Spleen (tissue), 11 donors: ENCODE results near the gene TEX11. TPM values are rescaled to one million over a fixed set of nuclear protein-coding genes. Genes with fewer than 3 reads are reported as not detected.
"Not testable (repeated sequence)": the region's sequence is repeated elsewhere in the genome, so short reads cannot be mapped to it uniquely, and the experiment has no call there.

Experiments
- DNase-seq: peaks from one replicate; pipeline ENCODE4 v3.0.0-alpha.2; 2020
- H3K27ac ChIP-seq, 8 donors: fragments of 200-600 bp; sonication (generic) in 7 of 8; 1 replicate in 4 of 8; 2 replicates in 4 of 8; pipeline versions ENCODE4 v1.5.0 to v1.8.0; 2016 to 2021; ENCODE audit warnings: inconsistent platforms in 4 of 8, mild to moderate bottlenecking in 4 of 8, moderate library complexity in 1 of 8
- H3K27me3 ChIP-seq, 7 donors: fragments of 200-600 bp; sonication (generic) in 6 of 7; replicated peaks in 1 of 7; 1 replicate in 4 of 7; 2 replicates in 3 of 7; pipeline versions ENCODE4 v1.5.0 to v1.8.0; 2016 to 2021; ENCODE audit warnings: inconsistent platforms in 3 of 7, mild to moderate bottlenecking in 1 of 7
- H3K36me3 ChIP-seq, 6 donors: fragments of 200-600 bp; sonication (generic) in 5 of 6; 1 replicate in 4 of 6; 2 replicates in 2 of 6; pipeline versions ENCODE4 v1.5.0 to v1.8.0; 2016 to 2021; ENCODE audit warnings: inconsistent platforms in 2 of 6
- H3K4me1 ChIP-seq, 6 donors: fragments of 200-600 bp; sonication (generic) in 5 of 6; 1 replicate in 3 of 6; 2 replicates in 3 of 6; pipeline versions ENCODE4 v1.5.0 to v1.8.0; 2016 to 2021; ENCODE audit warnings: inconsistent platforms in 3 of 6
- H3K4me3 ChIP-seq, 8 donors: fragments of 200-600 bp; sonication (generic) in 7 of 8; 1 replicate in 4 of 8; 2 replicates in 4 of 8; pipeline versions ENCODE4 v1.5.0 to v1.8.0; 2016 to 2021; ENCODE audit warnings: inconsistent platforms in 4 of 8, mild to moderate bottlenecking in 4 of 8, moderate library complexity in 2 of 8
- H3K9me3 ChIP-seq, 8 donors: fragments of 200-600 bp; sonication (generic) in 7 of 8; 1 replicate in 4 of 8; 2 replicates in 4 of 8; pipeline versions ENCODE4 v1.5.0 to v1.8.0; 2016 to 2021; ENCODE audit warnings: inconsistent platforms in 4 of 8
- CTCF ChIP-seq, 11 experiments: fragments of 200-600 bp in 7 of 11; fragments of 450-650 bp in 4 of 11; sonication (generic) in 4 of 11; IDR thresholded peaks in 8 of 11; conservative IDR thresholded peaks in 3 of 11; 1 replicate in 7 of 11; 2 replicates in 4 of 11; pipeline versions ENCODE4 v1.4.0 to v1.8.0; 2016 to 2021; ENCODE audit warnings: antibody characterized with exemption in 11 of 11, inconsistent platforms in 4 of 11, mild to moderate bottlenecking in 1 of 11
- POLR2A ChIP-seq, 3 donors: fragments of 450-650 bp; IDR thresholded peaks; one replicate each; pipeline ENCODE4 v1.5.1; 2017; ENCODE audit warnings: antibody characterized with exemption in 3 of 3, mild to moderate bottlenecking in 1 of 3
- POLR2AphosphoS5 ChIP-seq, 3 donors: sonication (generic); formaldehyde crosslinking; IDR thresholded peaks; one replicate each; pipeline ENCODE4 v1.5.1; 2017; ENCODE audit warnings: antibody characterized with exemption in 3 of 3
- WGBS, 5 donors: extraction: QIAGEN DNeasy Blood & Tissue Kit in 3 of 5; methylation state at CpG; one replicate each; pipeline versions ENCODE4 v1.1.5 to v1.1.7; 2013 to 2018; 5-methylcytosine and 5-hydroxymethylcytosine counted together
- intact Hi-C: fragments of 100-400 bp; cut with DNase I; formaldehyde crosslinking; loops from one replicate; pipeline ENCODE4 v1.15.0; 2023; ENCODE audit warnings: low total_unique reads
- polyA plus RNA-seq, 3 donors: library from polyadenylated mRNA; stranded (reverse); fragments of 200-250 nt; gene quantifications; one replicate each; pipeline ENCODE4 v1.2.1, GENCODE V29; 2013
- total RNA-seq, 7 donors: library from RNA; depleted of rRNA in 3 of 7; stranded (reverse); fragments of >200 nt in 3 of 7; fragmentation: NEBNext Ultra II Directional in 4 of 7; extraction: Animal tissue kit (Norgen Biotek cat#: 25700) in 4 of 7; gene quantifications; one replicate each; pipeline versions ENCODE4 v1.1.0 to v1.2.1, GENCODE V29; 2016 to 2021
- donor health status: healthy with polysubstance abuse.
- donor health status: DM: no; HTN: no; CAD: no; lungs with moderate emphysema.
- donor health status: DM: no; HTN: no; CAD: no.
- donor health status: Bipolar disorder and iron deficiency.
- donor health status: healthy.
- donor health status: DM: no; HTN: no; CAD: no.
- donor health status: DM: yes; HTN: yes; CAD: no.

TEX11 gene
- total and polyA plus RNA-seq, 10 donors, result 0.06 to 1.9 (median 0.81) TPM

- WGBS, 5 donors, result 63 to 94% (median 85%) methylated on average over 2 of the region's 2 CpGs
- H3K36me3 ChIP-seq, result no peaks in the 10 kb centered on the region
- TF ChIP-seq POLR2A (IDR thresholded peaks at IDR 0.05), result no peak
- no peak overlapping the region for H3K27ac ChIP-seq
- H3K9me3 ChIP-seq, result no peaks in the 10 kb centered on the region
- intact Hi-C loops, result no loop called here
- H3K4me3 ChIP-seq, result no peak overlapping the region
- no peaks in the 10 kb centered on the region for H3K4me1 ChIP-seq
- DNase-seq, result no peak
- H3K27me3 ChIP-seq, result peaks cover 0 to 12% (median 0%) of the 10 kb centered on the region in 7 donors
Observed at GRCh38 chrX:70754169-70754848, 154.2 kb downstream of the TEX11 start.

- not testable (repeated sequence) for H3K4me3 ChIP-seq
Observed at GRCh38 chrX:70733774-70734173, 174.7 kb downstream of the TEX11 start.

GRCh38 chrX:70727961-70728360 lies 180.6 kb downstream of the TEX11 start:
- H3K27ac ChIP-seq, H3K36me3 ChIP-seq, H3K4me3 ChIP-seq, H3K4me1 ChIP-seq, intact Hi-C loops, H3K9me3 ChIP-seq, DNase-seq: not testable (repeated sequence)
- peaks cover 0 to 15% (median 0%) of the 10 kb centered on the region in 7 donors for H3K27me3 ChIP-seq
- WGBS, 5 donors, result 63 to 100% (median 95%) methylated on average over 1 of the region's 1 CpG

More at GRCh38 chrX:70733774-70734173, 174.7 kb downstream of the TEX11 start:
- H3K27ac ChIP-seq, H3K4me1 ChIP-seq, H3K36me3 ChIP-seq, intact Hi-C loops, DNase-seq, H3K9me3 ChIP-seq, H3K27me3 ChIP-seq: not testable (repeated sequence)
- WGBS, 5 donors, result 89 to 100% (median 97%) methylated on average over 3 to 5 of the region's 5 CpGs

DNA sequence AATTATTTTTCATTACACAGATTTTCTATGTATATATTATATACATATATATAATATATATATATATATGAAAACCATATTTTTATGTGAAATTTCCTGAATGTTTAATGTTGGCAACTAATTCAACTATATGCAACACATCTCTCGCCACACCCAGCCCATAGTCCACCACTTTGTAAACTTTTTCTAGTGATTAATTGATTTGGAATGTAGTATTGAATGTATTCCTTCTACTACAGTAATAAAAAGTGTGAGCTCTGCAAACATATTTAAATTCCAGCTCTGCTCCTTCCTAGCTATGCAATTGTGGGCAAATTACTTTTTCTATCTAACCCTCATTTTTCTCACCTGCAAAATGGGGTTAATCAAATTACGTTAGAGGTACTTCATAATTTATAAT lies 187.8 kb downstream of the TEX11 start:
- TF ChIP-seq CTCF (IDR thresholded peaks at IDR 0.05 in 8 of 11, conservative IDR thresholded peaks at IDR 0.05 in 3 of 11) (no peak), POLR2A (IDR thresholded peaks at IDR 0.05) (no peak), POLR2AphosphoS5 (IDR thresholded peaks at IDR 0.05) (no peak)
- H3K27ac ChIP-seq, result no peak overlapping the region
- intact Hi-C loops, result no loop called here
- 67 to 98% (median 91%) methylated on average over 2 of the region's 2 CpGs for WGBS, 5 donors
- no peaks in the 10 kb centered on the region for H3K36me3 ChIP-seq
- DNase-seq, result no peak
- H3K27me3 ChIP-seq, result peaks cover 0 to 20% (median 0%) of the 10 kb centered on the region in 7 donors
- no peaks in the 10 kb centered on the region for H3K9me3 ChIP-seq
- H3K4me1 ChIP-seq, result no peaks in the 10 kb centered on the region
- no peak overlapping the region for H3K4me3 ChIP-seq

- intact Hi-C loops, DNase-seq: not testable (repeated sequence)
- WGBS, 5 donors, result 23 to 66% (median 56%) methylated on average over 1 to 2 of the region's 3 CpGs
Observed at GRCh38 chrX:70711336-70711735, 197.2 kb downstream of the TEX11 start.

GRCh38 chrX:70694339-70695122 lies 214.0 kb downstream of the TEX11 start:
- DNase-seq, result no peak
- Histone ChIP-seq H3K36me3 (no peaks in the 10 kb centered on the region), H3K4me3 (no peak overlapping the region), H3K27me3 (no peaks in the 10 kb centered on the region), H3K9me3 (peaks cover 0 to 4% (median 0%) of the 10 kb centered on the region in 8 donors), H3K4me1 (no peaks in the 10 kb centered on the region), H3K27ac (no peak overlapping the region)
- intact Hi-C loops, result no loop called here
- WGBS, 5 donors, result 64 to 88% (median 77%) methylated on average over 3 of the region's 3 CpGs
- TF ChIP-seq CTCF (IDR thresholded peaks at IDR 0.05 in 8 of 11, conservative IDR thresholded peaks at IDR 0.05 in 3 of 11) (no peak), POLR2AphosphoS5 (IDR thresholded peaks at IDR 0.05) (no peak), POLR2A (IDR thresholded peaks at IDR 0.05) (no peak)

More at GRCh38 chrX:70711336-70711735, 197.2 kb downstream of the TEX11 start:
- H3K9me3 ChIP-seq, result peaks cover 0 to 11% (median 0%) of the 10 kb centered on the region in 8 donors
- H3K36me3 ChIP-seq, H3K27me3 ChIP-seq, H3K4me1 ChIP-seq, H3K4me3 ChIP-seq, H3K27ac ChIP-seq: not testable (repeated sequence)

- H3K4me3 ChIP-seq, intact Hi-C loops, H3K36me3 ChIP-seq, H3K27ac ChIP-seq, DNase-seq, H3K9me3 ChIP-seq, H3K27me3 ChIP-seq, H3K4me1 ChIP-seq: not testable (repeated sequence)
- 93 to 95% (median 94%) methylated on average over 4 to 32 of the region's 33 CpGs; no CpG with 5 or more reads in 2 of the 5 donors for WGBS, 5 donors
Observed at GRCh38 chrX:70679455-70679854, 229.1 kb downstream of the TEX11 start.
